IgD-negative memory B cell (primary cell): ENCODE results near the gene SAP30L. TPM values are rescaled to one million over a fixed set of nuclear protein-coding genes. Genes with fewer than 3 reads are reported as not detected.

Source experiments
- H3K27ac Mint-ChIP-seq, 3 donors: one replicate each; pipeline ENCODE4 v1.8.0; 2020 to 2022; ENCODE audit warnings: mild to moderate bottlenecking in 3 of 3, mixed read lengths in 3 of 3, moderate library complexity in 1 of 3
- H3K27me3 Mint-ChIP-seq: one replicate; pipeline ENCODE4 v1.8.0; 2021; ENCODE audit warnings: mixed read lengths
- H3K36me3 Mint-ChIP-seq: one replicate; pipeline ENCODE4 v1.8.0; 2020; ENCODE audit warnings: mild to moderate bottlenecking, mixed read lengths
- H3K4me1 Mint-ChIP-seq, 3 donors: one replicate each; pipeline ENCODE4 v1.8.0; 2020 to 2022; ENCODE audit warnings: mixed read lengths in 3 of 3, mild to moderate bottlenecking in 1 of 3
- H3K4me3 Mint-ChIP-seq, 4 donors: one replicate each; pipeline ENCODE4 v1.8.0; 2020 to 2022; ENCODE audit warnings: mild to moderate bottlenecking in 4 of 4, mixed read lengths in 4 of 4, moderate library complexity in 3 of 4
- H3K9me3 Mint-ChIP-seq, 3 donors: one replicate each; pipeline ENCODE4 v1.8.0; 2020 to 2021; ENCODE audit warnings: mixed read lengths in 3 of 3, mild to moderate bottlenecking in 1 of 3
- polyA plus RNA-seq: library from polyadenylated mRNA; unstranded; fragments of 300-500 nt; fragmentation: Illumina TruSeq; gene quantifications from one replicate; pipeline ENCODE4 v1.2.3, GENCODE V29; 2021

SAP30L gene
- polyA plus RNA-seq, 1 donor from 2014 or later = 34.2 TPM

DNA sequence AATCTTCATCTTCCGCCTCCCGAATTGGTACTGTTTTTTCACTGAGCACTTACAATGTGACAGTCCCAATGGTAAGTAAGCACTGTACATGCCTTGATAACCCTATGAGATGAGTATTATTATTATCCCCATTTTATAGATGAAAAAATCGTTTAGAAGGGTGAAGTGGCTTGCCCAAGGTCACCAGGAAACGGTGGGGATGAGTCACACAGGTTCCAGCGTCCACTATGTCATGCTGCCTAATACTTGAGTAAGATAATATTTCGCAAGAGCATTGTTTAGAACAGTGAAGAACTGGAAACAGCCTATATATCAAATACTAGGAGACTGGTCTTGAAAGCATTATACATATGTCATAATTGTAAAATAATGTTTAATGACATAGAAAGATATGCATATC lies 19.4 kb downstream of the SAP30L start:
- Mint-ChIP-seq H3K4me3 (no peak overlapping the region), H3K27ac (no peak overlapping the region), H3K9me3 (no peaks in the 10 kb centered on the region), H3K36me3 (peaks cover 3% of the 10 kb centered on the region), H3K4me1 (peaks cover 1 to 7% (median 2%) of the 10 kb centered on the region in 3 donors), H3K27me3 (peaks cover 7% of the 10 kb centered on the region)

DNA sequence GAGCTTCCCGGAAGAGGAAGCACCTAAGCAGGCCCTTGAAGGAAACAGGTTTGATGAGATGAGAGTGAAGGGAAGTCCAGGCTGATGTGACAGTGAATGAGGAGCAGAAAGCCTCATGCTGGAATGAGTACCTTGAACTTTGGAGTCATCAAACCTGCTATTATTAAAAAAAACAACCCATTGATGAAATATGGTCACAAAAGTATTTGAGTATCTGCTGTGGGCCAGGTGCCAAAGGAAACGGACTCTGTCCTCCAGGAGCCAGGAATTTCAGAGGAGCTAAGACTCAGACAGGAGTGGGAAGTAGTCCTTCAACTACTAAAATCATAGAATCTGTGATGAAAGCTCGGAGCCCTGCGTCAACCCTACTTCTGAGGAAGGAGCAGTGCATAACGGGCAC lies 20.4 kb downstream of the SAP30L start:
- peaks cover 17% of the 10 kb centered on the region for H3K27me3 Mint-ChIP-seq
- H3K4me1 Mint-ChIP-seq = no peaks in the 10 kb centered on the region
- no peak overlapping the region for H3K27ac Mint-ChIP-seq
- H3K4me3 Mint-ChIP-seq = no peak overlapping the region
- H3K36me3 Mint-ChIP-seq = peaks cover 3% of the 10 kb centered on the region
- H3K9me3 Mint-ChIP-seq = no peaks in the 10 kb centered on the region

DNA sequence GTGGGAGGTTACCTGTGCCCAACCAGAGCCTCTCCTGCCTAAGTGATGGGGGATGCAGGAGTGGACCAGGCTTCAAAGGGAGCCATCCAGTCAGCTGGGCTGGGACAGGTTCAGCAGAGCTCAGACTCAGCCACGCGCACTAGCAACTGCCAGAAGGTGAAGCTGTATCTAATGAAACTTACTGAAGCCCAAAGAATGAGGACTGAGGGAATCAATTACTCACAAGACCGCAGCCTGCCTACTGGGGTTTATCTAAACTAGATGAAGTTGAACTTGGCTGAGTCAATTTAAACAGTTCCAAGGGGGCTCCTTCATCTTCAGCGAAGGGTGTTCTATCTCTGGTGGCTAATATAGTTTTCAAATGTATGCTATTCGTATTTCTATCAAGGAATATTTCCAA lies 20.9 kb downstream of the SAP30L start:
- Mint-ChIP-seq H3K4me1 (no peaks in the 10 kb centered on the region), H3K9me3 (no peaks in the 10 kb centered on the region), H3K27me3 (peaks cover 21% of the 10 kb centered on the region), H3K27ac (no peak overlapping the region), H3K36me3 (peaks cover 3% of the 10 kb centered on the region), H3K4me3 (no peak overlapping the region)

DNA sequence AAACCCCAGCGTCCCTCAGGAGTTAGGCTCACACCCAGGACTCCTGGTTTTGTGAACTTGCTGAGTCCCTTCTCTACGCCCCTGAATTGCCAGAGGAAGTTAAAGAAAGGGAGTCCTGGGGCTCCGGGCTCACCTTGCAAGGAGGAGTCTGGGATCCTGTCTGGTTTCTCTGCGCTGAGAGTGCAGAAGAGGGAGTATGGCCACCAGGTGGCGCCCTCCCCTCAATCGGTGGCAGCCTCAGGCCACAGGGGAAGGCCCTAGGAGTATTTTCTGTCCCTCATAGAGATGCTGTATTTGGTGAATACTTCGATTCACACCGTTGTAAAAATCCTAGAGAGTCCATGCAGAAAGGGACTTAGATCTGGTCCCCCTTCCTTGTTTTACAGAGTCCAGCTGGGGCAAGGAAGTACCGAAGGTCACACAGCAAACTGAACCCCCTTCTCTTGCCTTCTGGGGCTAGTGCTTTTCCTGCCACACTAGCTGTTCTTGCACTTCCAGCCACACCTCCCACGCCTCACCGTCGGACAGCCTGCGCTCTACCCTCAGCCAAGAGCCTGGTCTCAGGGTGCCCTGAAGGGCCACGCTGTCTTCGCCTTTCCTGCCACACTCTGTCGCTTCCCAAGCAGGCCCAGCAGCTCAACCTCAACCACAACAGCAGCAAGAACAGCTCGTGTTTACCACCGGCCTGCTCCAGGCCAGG lies 22.0 kb downstream of the SAP30L start:
- Mint-ChIP-seq H3K27me3 (peaks cover 28% of the 10 kb centered on the region), H3K27ac (no peak overlapping the region), H3K4me1 (no peaks in the 10 kb centered on the region), H3K9me3 (no peaks in the 10 kb centered on the region), H3K36me3 (peaks cover 1% of the 10 kb centered on the region), H3K4me3 (no peak overlapping the region)

DNA sequence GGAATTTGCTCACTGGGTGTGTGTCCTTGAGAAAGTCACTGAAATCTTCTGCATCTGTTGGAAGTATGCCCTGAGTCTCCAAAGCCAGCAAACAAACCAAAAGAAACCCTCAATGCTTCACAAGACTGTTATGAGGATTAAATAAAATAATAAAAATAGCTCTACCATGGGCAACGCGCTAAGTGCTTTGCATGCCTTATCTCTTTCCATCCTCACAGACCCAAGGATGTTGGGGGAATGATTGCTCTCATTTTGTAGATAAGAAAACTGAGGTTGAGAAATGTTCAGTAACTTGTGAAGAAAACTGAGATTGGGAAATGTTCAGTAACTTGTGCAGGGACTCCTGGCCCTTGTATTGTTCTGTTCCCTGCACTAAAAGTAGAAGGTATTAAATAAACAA lies 24.3 kb downstream of the SAP30L start:
- Mint-ChIP-seq H3K27me3 (peaks cover 51% of the 10 kb centered on the region), H3K36me3 (no peaks in the 10 kb centered on the region), H3K27ac (no peak overlapping the region), H3K9me3 (peaks cover 0 to 5% (median 0%) of the 10 kb centered on the region in 3 donors), H3K4me3 (no peak overlapping the region), H3K4me1 (peaks cover 12 to 16% (median 13%) of the 10 kb centered on the region in 3 donors)

DNA sequence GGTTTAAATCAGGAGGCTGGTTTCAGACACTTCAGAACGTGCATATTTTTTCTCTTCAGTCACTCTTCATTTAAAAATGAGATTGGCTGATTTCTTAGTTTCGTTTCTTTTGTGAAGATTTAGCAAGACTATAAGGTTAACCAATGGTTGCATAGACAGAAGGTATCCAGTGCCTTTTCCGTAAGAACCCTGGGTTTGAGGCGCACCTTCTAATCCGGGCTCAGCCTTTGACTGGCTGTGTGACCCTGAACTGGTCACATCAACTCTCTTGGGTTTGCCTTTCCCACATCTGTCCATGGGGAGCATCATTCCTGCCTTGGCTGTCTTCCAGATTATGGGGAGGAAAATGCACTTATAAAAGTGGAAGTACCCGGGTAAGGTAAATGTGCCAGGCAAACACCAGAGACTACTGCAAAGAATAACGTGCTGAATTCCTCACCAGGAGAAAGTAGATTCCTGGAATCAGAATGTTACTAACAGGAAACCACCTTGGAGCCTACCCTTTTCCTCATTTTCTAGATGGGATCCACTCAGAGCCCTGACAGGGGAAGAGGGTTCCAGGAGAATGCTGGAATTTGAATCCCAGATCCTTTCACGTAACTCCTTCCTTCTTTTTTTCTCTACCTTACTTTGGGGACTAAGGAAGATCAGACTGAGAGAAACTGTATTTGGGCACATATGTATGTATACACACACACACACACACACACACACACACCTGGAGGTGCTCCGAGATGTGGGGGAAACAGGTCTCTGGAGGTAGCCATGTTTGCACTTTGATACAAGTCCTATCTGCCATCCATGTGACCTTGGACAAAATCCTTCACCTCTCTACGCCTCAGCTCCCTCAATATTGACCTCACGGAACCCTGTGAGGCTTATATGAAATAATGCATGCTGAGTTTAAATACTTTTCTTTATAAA lies 25.4 kb downstream of the SAP30L start:
- Mint-ChIP-seq H3K36me3 (no peaks in the 10 kb centered on the region), H3K27me3 (peaks cover 61% of the 10 kb centered on the region), H3K9me3 (peaks cover 0 to 5% (median 0%) of the 10 kb centered on the region in 3 donors), H3K4me3 (peak overlapping the region in 1 of 4 donors; percentile 41), H3K27ac (peak overlapping the region in 2 of 3 donors; percentile 44 to 87), H3K4me1 (peaks cover 12 to 19% (median 16%) of the 10 kb centered on the region in 3 donors)

DNA sequence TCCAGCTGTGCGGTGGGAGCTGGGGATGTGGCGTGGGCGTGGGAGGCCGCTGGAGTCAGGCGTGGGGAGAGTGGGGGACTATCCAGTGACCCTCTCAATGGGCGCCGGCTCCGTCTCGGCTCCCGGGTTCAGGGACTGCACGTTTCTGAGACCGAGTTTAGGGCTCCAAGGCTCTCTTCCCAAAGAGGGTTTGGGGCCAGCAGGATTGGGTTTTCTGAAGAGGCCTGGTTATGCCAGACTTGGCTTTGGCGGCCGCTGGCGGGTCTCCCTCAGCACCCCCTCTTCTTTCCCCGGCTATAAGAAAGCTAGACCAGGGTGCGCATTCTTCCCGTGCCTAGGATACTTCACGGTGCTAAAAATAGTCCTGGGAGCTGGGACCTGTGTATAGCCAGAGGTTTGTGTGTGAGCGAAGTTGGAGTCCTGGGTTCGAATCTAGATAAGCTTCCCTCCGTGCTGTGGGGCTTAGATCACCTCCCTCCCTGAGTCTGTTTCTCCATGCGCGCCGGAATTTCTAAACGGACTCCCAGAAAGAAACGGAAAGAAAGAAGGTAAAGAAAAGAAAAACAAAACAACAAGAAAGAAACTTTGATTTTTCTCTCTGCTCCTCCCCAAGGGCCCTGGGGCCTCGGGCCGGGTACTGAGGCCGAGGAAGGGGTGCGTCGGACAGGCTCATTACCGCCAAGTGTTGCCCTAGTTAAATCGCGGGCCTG lies 27.2 kb downstream of the SAP30L start:
- Mint-ChIP-seq H3K27ac (peak overlapping the region; percentile 86 to 87 (median 86)), H3K4me3 (peak overlapping the region in 3 of 4 donors; percentile 43 to 77 (median 62)), H3K27me3 (peaks cover 73% of the 10 kb centered on the region), H3K4me1 (peaks cover 17 to 28% (median 26%) of the 10 kb centered on the region in 3 donors), H3K36me3 (no peaks in the 10 kb centered on the region), H3K9me3 (peaks cover 0 to 5% (median 0%) of the 10 kb centered on the region in 3 donors)

DNA sequence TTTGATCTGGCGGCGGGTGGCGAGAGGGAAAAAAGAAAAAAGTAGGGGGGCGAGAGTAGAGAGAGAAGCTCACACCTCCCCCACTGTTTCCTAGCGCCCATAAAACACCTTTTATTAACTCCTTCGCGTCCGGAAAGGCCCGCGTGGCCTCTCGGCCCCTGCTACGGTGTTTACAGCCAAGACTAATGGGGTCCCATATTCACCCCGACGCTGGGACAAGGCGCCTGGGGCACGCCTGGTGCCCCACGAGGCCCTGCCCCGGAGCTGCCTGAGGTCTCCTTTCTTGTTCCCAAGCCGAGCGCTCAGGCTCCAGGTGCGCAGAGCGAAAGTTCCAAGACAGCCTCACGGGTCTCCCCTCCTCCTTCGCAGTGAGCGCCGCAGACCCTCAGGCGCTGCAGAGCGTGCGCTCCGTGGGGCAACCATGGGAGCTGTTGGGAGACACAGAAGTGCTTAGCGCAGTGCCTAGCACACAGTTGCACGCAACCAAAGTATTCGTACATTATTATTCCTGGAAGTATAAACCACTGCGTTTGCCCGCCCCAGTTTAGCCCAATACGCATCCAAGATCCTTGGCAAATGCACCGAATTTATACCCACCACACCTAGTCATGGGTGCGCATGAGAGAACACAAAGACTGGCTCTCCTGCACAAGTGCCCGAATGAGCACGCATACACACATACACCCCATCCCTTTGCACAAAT lies 27.9 kb downstream of the SAP30L start:
- H3K36me3 Mint-ChIP-seq = no peaks in the 10 kb centered on the region
- peaks cover 17 to 28% (median 26%) of the 10 kb centered on the region in 3 donors for H3K4me1 Mint-ChIP-seq
- H3K27ac Mint-ChIP-seq = peak overlapping the region; percentile 87 to 94 (median 87)
- H3K27me3 Mint-ChIP-seq = peaks cover 74% of the 10 kb centered on the region
- peak overlapping the region in 1 of 4 donors; percentile 69 for H3K4me3 Mint-ChIP-seq
- peaks cover 0 to 5% (median 0%) of the 10 kb centered on the region in 3 donors for H3K9me3 Mint-ChIP-seq

DNA sequence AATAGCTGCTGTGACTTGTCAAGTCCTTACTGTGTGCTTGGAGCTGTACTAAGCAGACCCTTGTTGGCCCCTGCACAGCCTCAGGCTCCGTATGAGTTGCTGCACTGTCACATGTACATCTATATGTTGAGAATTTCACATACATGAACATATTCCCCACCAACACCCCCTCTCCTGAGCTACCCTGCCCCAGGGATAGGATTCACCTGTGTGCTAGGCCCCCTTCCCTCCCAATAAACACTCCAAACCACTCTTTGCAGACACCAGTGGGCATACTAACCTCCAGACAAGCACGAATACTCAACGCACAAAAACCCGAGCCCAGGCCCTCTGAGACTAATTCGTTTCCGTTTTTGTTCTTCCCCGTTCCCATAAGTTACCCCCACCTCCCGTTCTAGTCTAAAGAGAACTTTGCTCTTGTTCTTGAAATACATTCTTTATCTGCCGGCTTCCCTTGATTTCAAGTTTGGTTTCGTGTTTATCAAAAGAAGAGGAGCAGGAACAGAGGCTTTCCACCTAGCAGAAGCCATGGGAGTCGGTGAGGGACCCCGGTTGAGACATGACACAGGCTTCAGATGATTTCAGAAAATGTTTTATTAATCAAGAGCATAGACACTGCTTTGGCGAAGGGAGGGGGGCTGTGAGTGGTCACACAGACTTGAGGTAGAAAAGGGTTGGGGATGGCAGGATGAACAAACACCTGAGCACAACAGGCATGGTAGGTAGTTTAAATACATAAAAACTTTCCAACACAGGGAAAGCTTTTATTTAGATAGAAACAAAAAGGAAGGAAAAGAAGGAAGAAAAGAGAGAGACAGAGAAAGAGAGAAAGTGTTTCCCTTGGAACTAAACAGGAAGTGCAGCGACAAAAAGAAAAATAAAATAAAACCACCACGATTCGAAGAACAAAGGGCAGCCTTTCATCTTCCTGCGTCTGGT lies 28.9 kb downstream of the SAP30L start:
- no peaks in the 10 kb centered on the region for H3K36me3 Mint-ChIP-seq
- peak overlapping the region; percentile 87 to 94 (median 87) for H3K27ac Mint-ChIP-seq
- H3K27me3 Mint-ChIP-seq = peaks cover 82% of the 10 kb centered on the region
- H3K4me3 Mint-ChIP-seq = peak overlapping the region in 3 of 4 donors; percentile 69 to 86 (median 73)
- peaks cover 21 to 31% (median 31%) of the 10 kb centered on the region in 3 donors for H3K4me1 Mint-ChIP-seq
- H3K9me3 Mint-ChIP-seq = peaks cover 0 to 5% (median 0%) of the 10 kb centered on the region in 3 donors

DNA sequence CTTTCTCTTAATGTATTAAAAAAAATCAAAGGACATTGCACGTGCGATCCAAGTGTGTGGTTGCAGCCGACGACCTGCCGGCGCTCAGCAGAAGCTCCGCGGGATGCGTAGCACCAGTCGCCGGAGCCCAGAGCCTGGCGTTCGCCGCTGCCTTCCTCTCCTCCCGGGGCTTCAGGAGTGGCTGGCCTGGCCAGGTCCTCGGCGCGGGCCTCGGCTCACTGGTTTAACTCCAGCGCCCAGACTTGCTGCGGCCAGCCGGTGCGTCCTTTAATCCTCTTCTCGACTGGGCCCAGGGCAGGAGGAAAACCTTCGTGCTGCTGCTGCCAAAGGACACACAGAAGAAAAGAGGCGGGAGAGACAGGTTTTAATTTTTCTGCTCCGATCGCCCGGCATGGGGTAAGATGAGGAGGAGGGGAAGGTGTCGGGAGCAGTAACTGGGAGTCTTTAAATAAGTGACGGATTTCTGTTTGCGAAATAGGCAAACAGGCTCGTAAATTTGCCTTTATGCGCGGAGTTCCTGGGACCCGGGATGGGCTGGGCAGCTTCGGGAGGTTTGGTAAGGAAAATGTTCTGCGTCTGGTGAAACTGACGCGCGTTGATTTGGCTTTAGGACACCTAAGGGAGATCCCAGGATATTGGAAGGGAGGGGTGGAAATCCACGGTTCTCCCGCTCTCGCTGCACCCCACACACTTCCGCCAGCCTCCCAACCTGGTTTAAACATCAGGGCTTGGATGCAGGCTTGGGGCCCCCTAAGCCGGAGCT lies 30.0 kb downstream of the SAP30L start:
- Mint-ChIP-seq H3K27me3 (peaks cover 82% of the 10 kb centered on the region), H3K9me3 (peaks cover 0 to 5% (median 0%) of the 10 kb centered on the region in 3 donors), H3K36me3 (no peaks in the 10 kb centered on the region), H3K4me1 (peaks cover 23 to 36% (median 32%) of the 10 kb centered on the region in 3 donors), H3K4me3 (peak overlapping the region in 3 of 4 donors; percentile 67 to 86 (median 69)), H3K27ac (peak overlapping the region; percentile 87 to 94 (median 87))

DNA sequence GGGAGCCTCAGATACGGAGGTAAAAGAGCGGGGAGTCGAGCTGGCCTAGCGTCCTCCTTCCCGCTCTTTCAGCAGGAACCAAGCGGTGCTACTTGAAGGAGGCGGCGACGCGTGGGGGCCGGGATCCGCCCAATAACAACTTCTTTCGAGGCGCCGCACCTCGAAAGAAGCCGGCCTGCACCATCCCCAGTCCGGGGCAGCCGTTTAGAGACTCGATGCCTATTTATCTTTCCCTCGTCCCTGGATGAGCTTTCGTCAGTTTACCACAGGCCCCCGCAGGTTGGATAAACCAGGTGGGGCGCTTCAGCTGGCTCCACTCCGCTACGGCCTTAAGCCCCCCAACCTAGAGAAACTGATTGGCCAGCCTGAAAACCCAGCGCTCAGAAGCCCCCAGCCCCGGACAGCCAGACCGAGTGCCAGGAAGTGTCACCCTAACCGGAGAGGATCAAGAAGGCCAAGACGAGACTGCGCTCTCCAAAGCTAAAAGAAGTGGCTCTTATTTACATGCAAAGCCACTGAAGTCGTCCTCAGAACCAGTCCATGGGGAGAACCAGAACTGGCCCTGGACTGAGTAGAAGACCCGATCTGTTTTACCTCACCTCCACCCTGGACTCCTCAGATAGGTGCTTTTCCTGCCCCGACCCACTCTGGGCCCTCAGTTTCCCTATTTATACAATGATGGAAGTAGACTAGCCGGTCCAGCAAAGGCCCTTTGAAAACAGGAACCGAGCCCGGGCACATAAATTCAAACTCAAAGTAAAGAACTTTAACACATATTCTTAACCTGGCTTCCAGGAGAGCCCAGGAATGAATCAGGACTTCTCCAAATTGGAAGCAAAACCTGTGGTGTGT lies 30.8 kb downstream of the SAP30L start:
- Mint-ChIP-seq H3K27me3 (peaks cover 83% of the 10 kb centered on the region), H3K9me3 (peaks cover 0 to 5% (median 0%) of the 10 kb centered on the region in 3 donors), H3K27ac (peak overlapping the region; percentile 43 to 92 (median 87)), H3K36me3 (no peaks in the 10 kb centered on the region), H3K4me3 (peak overlapping the region; percentile 42 to 82 (median 62)), H3K4me1 (peaks cover 23 to 36% (median 33%) of the 10 kb centered on the region in 3 donors)
